Posterior vena cava (tissue), 2 donors: Measurements from ENCODE around the gene PRSS27. TPM values are rescaled to one million over a fixed set of nuclear protein-coding genes. Genes with fewer than 3 reads are reported as not detected.
A peak's percentile ranks its signal among the peaks of the same experiment; 100 is the strongest.
"Not testable (repeated sequence)": the region's sequence is repeated elsewhere in the genome, so short reads cannot be mapped to it uniquely, and the experiment has no call there.

Experiments used
- DNase-seq: peaks from one replicate; pipeline ENCODE4 v3.0.0-alpha.2; 2020; ENCODE audit warnings: low spot score
- intact Hi-C, 2 donors: fragments of 100-400 bp; cut with DNase I; formaldehyde crosslinking; loops; one replicate each; pipeline versions ENCODE4 v1.14.1 to v1.14.2; 2022 to 2023
- total RNA-seq, 2 donors: library from RNA; stranded (reverse); fragmentation: NEBNext Ultra II Directional; extraction: Animal tissue kit (Norgen Biotek cat#: 25700); gene quantifications; one replicate each; pipeline ENCODE4 v1.2.1, GENCODE V29; 2021
- donor health status: DM: yes; HTN: yes; CAD: no.
- donor health status: DM: yes; HTN: yes; CAD: no.

Gene PRSS27
- total RNA-seq, 2 donors from 2014 or later: 0.71 to 1.4 TPM

DNA sequence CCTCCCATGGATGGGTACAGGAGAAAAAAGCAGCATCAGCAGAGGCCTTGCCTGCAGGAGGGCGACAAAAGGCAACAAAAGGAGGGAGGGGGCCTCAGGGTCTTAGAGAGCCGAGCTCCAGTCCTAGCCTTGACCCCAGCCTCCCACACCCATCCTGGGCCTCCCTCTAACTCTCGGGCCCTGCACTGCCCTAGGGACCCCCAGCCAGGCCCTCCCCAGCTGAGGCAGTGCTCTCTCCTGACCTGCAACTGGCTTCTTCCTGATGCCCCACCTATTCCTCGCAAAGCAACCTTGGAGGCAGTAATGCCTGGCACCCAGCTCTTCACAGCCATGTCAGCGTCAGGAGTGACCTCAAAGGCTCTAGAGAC lies 17.2 kb upstream of the PRSS27 start:
- intact Hi-C loops: loop anchor here in 1 of 2 donors (10.0 kb wide), 1 partner anchor 88 kb away; no protein-coding TSS in a partner anchor
- DNase-seq: no peak

DNA sequence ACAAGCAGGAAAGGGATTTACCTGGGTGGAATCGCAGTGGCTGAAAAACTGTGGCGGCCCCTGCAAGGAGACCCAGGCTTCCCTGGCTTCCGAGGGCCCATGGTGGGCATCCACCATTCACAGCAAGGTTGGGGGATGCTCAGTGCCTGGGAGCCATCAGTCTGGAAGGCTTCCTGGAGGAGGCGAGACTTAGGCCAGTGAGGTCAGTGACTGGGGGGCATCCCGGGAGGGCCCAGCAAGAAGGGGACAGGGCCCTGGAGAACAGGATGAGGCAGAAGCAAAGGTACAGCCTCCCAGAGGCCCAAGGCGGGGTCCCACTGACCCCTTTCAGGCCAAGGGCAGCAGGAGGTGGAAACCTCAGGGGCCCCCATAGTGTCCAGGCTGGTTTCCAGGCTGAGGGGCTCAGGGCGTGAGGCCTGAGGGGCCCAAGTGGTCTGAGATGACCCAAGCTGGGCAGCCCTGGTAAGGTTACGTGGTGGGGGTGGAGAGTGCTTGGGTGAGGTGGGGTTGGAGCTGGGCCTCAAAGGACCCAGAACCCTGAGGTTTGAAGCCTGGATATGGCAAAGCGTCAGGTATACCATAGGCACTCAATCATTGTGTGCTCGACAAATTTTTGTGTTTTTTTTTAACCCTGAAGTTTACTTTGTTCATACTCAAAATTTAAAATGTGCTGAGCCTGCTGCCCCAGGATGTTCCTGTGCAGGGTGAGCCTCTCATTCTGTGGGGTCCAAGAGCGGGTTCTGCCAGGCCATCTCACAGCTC lies 16.6 kb upstream of the PRSS27 start:
- DNase-seq: no peak
- intact Hi-C loops: loop anchor here in 1 of 2 donors (10.0 kb wide), 1 partner anchor 88 kb away; no protein-coding TSS in a partner anchor

DNA sequence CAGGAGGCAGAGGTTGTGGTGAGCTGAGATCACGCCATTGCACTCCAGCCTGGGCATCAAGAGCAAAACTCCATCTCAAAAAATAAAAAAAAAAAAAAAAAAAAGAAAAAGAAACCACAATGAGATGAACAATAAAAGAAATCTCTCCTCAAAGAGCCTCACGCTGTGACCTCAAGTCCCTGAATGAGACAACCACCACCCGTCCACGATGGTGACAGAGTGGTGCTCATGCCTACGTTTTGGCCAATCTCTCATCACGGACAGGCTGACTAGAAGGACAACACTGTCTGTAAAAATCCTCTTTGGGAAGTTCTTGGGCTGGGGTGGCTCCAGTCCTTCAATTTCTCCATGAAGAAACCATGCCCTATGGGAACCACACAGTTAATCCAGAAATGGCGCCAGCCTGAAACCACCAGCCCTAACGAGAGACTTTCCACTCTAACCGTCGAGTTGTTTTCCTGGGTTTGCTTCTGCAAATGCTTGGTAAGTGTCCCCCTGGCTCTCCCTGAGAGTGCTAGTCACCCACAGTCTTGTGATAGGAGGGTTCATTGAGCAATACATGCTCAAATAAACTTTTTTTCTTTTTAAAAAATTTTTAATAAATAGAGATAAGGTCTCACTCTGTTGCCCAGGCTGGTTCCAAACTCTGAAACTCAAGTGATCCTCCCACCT lies 15.0 kb upstream of the PRSS27 start:
- intact Hi-C loops: loop anchor here in 1 of 2 donors (10.0 kb wide), 1 partner anchor 90 kb away; no protein-coding TSS in a partner anchor
- DNase-seq: no peak

DNA sequence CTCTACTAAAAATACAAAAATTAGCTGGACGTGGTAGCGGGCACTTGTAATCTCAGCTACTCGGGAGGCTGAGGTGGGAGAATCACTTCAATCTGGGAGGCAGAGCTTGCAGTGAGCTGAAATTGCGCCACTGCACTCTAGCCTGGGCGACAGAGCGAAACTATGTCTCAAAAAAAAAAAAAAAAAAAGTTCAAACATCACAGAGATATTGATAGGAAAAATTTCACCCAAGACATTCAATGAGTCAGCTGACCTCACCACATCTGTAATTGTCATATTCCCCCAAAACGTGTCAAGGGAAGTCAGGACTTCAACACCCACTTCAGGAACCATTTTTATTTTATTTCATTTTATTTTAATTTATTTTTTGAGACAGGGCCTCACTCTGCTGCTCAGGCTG lies 8.0 kb upstream of the PRSS27 start:
- intact Hi-C loops: loop anchor here in 1 of 2 donors (10.0 kb wide), 1 partner anchor 127 kb away; the partner anchor contains the start of gene PRSS22
- no peak for DNase-seq

DNA sequence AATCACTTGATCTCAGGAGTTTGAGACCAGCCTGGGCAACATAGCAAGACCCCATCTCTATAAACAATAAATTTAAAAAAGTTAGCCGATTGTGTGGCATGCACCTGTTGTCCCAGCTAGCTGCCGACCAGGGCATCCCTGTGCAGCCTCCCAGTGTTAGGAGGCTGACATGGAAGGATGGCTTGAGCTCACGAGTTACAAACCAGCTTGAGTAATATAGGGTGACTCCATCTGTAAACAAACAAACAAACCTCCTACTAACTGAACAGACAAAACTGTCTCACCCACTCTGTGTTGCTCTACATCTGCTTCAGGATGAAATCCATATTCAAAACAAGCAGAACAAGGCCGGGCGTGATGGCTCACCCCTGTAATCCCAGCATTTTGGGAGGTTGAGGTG lies 6.9 kb upstream of the PRSS27 start:
- intact Hi-C loops: loop anchor here in 1 of 2 donors (10.0 kb wide), 1 partner anchor 128 kb away; the partner anchor contains the start of gene PRSS22
- DNase-seq: no peak

DNA sequence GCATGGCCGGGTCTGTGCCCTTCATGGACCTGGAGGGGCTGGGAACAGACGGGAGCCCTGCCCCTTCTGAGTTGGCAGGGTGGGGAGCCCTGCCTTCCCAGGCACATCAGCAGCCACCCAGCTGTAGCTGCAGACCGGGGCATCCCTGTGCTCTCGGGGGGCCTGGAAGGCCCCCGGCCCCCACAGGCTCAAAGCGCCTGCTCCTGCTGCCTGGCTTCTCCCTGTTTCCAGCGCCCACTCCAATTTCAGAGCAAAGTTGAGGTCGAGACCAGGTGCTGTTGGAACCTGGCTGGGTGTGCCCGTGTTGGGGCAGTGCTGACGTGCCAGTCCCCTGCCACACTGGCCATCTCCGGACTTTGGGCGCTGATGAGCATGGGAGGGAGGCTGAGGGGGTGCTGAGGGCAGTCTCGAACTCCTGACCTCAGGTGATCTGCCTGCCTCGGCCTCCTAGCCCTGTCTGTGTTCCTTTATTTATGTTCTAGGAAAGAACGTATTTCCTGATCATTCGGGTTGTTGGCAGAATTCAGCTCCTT lies 4.9 kb upstream of the PRSS27 start:
- DNase-seq: peak; percentile 78
- intact Hi-C loops: loop anchor here (2.0 to 10.0 kb wide), 2 partner anchors 52 to 130 kb away; partner anchors contain the start of genes ELOB (in 1 of the 2) and PRSS22 (in 1 of the 2)

DNA sequence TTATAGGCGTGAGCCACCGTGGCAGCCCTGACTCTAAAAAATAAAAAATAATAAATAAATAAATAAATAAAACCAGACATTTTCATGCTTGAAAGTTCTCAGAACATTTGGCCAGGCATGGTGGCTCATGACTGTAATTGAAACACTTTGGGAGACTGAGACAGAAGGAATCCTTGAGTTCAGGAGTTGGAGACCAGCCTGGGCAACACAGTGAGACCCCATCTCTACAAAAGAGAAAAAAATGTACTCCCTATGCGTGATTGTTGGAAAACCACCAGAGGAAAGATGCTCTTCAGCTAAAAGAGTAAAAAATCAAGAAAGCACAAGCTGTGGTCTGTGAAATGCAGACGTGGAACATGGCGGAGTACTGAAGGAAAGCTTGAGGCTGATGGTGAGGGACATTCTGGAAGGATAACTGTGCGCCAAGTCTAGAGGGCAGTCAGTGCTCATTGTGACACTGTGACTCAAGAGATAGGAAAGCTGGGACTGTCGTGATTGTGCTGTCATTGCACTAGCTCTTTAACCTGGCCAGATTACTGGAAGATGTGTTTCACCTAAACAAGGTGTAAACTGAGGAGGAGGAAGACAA lies 4.2 kb upstream of the PRSS27 start:
- DNase-seq: no peak
- intact Hi-C loops: loop anchor here (2.0 to 10.0 kb wide), 2 partner anchors 53 to 131 kb away; partner anchors contain the start of genes ELOB (in 1 of the 2) and PRSS22 (in 1 of the 2)

DNA sequence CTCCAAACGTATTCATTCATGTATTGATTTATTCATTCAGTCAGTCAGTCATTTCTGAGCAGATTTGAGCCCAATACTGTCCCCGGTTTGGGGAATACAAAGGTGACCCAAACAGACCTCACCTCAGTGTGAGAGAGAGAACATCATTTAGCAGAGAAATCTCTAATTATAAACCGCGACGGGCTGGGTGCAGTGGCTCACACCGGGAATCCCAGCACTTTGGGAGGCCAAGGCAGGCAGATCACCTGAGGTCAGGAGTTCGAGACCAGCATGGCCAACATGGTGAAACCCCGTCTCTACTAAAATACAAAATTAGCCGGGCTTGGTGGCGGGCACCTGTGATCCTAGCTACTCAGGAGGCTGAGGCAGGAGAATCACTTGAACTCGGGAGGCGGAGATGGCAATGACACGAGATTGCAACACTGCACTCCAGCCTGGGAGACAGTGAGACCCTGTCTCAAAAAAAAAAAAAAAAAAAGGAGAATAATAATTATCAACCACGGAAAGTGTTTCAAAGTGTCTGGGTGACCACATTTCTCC lies 1.7 kb upstream of the PRSS27 start:
- intact Hi-C loops: loop anchor here in 1 of 2 donors (10.0 kb wide), 1 partner anchor 133 kb away; the partner anchor contains the start of gene PRSS22
- DNase-seq: not testable (repeated sequence)

DNA sequence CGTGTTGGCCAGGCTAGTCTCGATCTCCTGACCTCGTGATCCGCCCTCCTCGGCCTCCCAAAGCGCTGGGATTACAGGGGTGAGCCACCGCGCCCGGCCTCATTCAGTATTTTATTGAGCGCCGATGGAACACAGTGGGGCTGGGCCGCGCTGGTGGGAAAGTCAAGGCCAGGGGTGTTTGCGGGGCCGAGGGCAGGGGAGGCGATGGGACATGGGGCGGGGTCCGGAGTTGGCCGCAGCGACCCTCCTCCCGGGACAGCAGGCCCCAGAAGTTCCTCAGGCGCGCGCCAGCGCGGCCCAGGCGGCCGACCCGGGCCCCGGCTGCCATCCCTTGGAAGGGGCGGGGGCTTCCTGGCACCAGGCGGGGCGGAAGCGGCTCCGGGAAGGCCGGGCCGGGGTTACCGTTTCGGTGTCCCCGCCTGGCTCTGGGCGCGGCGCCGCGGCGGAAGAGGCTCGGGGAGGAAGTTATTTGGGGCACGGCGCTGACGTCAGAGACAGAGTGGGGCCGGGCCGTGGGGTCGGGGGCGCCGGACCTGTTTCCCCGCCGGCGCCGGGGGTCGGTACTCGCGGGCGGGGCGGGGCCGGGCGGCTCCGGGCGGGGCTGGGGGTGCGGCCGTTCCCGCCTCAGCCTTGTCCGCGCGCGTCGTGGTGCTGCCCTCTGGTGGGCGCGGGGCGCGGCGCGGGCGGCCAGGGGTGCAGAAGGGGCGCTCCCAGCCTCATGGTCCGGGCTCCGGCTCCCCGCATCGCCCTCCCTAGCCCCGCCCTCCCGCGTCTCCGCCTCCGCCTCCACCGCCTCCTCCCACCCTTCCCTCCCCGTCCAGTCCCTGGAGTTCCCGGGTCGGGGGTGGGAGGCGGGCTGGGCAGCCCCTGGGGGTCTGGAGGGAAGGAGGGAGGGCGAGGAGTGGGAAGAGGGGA lies 952 bp upstream of the PRSS27 start:
- intact Hi-C loops: loop anchor here in 1 of 2 donors (10.0 kb wide), 1 partner anchor 134 kb away; the partner anchor contains the start of gene PRSS22
- peak; percentile 95 for DNase-seq

DNA sequence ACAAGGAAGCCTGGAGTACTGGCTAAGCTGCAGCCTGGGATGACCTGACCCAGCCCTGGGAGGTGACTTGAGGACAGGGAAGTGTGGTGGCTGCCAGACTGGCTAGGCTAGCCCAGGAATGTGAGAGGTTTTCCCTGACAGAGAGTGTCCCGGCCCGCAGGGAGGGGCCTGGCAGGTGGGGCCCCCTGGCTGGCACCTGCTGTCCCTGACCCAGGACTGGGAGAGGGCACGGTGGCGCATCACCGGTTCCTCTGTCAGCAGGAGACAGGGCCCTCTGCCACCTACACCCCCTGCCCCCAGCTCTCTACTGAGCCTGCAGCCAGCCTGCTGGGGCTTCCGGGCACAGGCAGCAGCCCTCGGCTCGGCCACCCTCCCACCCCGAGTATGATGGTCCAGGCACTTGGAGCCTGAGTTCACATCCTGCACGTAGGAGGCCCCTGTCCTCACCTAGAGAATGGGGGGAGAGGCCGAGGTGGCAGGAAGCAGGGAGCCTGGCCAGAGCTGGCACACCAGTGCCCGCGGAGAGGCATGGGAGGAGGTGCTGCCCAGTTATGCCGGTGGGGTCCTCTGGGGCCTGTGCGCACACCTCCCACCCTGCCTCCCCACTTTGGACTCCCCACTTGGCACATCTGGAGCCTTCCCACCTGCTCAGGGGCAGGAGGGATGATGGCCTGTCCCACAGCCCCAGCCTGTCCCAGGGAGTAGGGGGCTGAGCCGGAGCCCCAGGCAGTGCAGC lies 528 bp downstream of the PRSS27 start:
- intact Hi-C loops: loop anchor here in 1 of 2 donors (10.0 kb wide), 1 partner anchor 135 kb away; the partner anchor contains the start of gene PRSS22
- no peak for DNase-seq

DNA sequence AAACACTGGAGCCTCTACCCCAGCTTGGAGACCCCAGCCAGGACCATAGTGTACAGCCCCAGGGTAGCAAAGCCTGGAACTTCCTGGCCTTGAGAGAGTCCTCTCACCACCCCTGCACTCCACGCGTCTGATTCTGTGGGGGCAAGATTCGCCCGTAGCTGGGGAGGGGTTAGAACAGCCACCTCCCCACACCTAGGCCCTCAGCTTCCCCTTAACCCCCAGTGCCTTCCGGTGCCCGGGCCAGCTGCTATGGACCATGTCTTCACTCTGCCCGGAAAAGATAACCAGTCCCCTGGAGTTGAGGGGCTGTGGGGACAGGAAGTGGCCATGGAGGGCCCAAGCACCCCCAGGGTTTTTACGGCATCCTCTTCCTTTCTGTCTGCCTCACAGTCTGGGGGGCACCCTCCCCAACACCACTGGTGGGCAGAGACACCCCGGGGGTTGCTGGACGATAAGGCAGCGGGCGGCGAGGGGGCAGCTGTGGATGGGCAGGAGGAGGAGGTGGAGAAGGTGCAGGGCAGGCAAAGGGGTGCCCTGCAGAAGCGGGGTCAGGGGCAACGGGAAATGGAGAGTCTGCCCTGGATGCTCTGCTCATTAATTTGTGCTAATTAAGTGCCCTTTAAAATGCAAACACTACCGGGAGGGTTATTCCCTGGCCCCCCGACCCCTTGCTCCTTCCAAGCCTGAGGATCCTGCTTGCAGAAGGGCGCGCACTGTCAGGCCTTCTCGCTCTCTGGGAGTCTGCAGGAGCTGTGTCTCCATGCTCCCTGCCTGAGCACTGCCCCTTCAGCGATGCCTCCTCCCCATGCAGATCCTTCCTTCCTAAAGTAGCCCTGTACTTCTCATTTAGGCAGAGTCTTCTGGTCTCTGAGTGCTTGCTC lies 2.4 kb downstream of the PRSS27 start:
- DNase-seq: no peak
- intact Hi-C loops: no loop called here

DNA sequence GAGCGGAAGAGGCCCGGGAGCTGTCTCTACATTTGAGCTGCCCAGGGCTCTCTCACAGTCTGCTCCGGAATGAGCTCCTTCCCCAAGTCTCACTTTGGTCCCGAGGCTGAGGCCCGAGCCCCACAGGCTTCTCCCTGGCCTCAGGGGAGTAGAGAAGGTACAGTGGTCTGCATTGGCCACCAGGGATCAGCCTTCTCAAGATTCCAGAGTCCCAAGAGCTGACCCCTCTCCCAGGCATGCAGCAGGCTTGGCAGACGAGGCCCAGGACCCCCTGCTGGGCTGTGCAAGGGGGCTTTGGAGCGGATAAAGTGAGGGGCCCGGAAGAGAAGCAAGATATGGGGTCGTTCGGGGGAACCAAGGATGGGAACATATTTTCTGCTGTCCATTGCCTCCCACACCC lies 3.1 kb downstream of the PRSS27 start:
- intact Hi-C loops: no loop called here
- DNase-seq: no peak

DNA sequence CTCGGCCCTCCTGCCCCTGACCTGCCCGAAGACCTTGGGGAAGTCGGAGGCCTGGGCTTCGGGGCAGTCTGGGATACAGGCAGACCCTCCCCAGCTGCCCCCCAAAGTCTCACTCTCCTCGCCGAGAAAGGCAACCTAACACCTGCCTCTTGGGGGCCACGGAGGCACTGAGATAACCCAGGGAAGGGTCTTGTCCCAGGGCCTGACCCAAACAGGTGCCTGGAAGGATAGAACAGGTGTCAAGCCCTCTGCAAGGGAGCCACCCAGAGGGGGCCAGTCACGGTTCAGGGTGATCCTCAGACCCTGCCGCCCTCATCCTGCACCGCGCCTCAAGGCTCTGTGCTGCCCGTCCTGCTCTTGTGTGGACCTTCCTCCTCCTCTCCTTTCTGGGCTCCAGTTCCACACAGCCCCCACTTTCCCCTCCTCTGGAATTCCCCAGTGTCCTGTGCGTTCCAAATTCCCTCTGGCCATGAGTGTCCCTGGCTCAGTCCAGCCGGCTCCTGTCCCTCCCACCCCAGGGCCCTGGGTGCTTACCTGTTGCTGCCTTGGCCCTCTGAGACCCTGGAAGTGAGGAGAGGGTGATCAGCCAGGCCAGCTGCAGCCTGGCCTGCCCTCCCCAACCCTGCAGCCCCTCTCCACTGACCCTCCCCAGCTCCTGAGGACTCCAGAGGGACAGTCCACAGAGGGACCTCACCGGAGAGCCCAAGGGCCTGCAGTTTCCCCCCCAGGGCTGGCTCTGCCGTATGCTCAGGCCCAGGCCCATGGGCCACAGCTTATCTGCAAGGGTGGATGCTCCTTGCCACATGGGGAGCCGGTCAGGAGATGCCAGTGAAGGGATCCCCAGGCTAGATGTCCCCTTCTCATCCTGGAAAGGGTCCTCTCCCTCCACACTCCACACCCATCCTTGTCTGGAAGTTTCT lies 3.8 kb downstream of the PRSS27 start:
- intact Hi-C loops: no loop called here
- no peak for DNase-seq

DNA sequence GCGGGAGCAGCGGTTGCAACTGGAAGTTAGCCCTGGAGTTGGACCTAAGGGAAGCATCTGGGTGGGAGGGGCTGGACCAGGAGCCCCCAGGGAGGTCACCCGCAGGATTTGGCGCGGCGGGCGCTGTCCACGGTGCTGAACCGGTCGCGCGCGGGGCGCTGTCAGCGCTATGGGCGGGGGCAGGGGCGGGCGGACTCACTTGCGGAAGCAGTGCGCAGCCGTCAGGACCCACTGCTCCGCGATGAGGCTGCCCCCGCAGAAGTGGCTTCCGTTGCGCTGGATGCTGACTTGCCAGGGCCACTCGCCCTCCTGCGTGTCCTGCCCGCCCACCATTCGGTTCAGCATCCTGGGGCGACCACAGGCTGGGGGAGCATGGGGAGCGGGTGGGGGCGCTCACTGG lies 4.5 kb downstream of the PRSS27 start:
- peak; percentile 92 for DNase-seq
- intact Hi-C loops: no loop called here

DNA sequence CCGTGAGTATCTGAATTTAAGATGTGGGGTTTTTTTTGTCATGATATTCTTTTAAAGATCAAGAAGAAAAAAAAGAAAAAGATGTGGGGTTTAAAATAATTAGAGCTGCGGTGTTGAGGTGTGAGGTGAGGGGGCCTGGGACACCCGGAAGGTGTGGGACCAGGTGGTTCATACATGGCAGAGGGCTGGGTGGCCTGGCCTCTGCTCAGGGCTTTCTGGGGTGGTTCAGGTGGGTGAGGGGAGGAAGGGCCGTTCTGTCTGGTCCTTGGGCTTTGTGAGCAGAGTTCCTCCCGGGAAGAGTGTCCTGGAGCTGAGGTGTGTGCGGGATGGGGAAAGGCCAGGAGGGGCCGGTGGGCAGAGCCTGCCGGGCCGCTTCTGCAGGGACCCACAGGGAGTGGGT lies 5.0 kb downstream of the PRSS27 start:
- intact Hi-C loops: no loop called here
- DNase-seq: no peak
